ENCODE measurements around the gene RARRES1. TPM values are rescaled to one million over a fixed set of nuclear protein-coding genes. Genes with fewer than 3 reads are reported as not detected.

Gene RARRES1
- total RNA-seq, 1 experiment from 2014 or later: 20.5 TPM

DNA sequence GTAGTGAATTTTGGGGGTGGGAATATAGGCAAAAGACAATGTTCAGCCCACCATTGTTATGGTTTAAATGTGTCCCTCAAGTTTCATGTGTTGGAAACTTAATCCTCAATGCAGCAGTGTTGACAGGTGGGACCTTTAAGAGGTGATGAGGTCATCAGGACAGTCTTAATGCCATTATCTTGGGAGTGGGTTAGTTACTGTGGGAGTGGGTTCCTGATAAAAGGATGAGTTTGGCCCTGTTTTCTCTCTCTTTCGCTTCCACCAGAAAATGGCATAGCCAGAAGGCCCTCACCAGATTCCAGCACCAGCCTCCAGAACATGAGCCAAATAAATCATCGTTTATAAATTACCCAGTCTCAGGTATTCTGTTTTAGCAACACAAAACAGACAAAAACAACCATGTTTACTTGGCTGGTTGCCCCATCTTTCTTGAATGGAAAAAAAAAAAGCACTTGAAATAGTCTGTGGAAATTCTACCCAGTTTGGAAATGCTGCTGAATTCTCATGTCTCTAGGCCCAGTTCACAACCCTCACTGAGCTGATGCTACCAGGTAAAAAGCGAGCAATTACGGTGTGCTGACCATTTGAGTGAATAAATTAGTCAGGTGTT is 38.6 kb upstream of the RARRES1 start:
- no TSS peak for BruUV-seq (replicated peaks)
- Histone ChIP-seq H2AFZ (0 out of 2 replicates have a peak overlapping the region, but pooled peaks have one; percentile 18), H3K4me1 (replicated peaks; ENCODE audit: insufficient read depth) (peaks cover 100% of the 10 kb centered on the region), H3K36me3 (ENCODE audit: low read depth) (peaks cover 19% of the 10 kb centered on the region; the same call in 1 of the 2 replicates), H3K4me3 (no peak overlapping the region), H3K27me3 (ENCODE audit: insufficient read depth, low read depth) (no peaks in the 10 kb centered on the region), H3F3A (ENCODE audit: insufficient read depth, low read depth) (peaks cover 84% of the 10 kb centered on the region), H3K27ac (peak overlapping the region; percentile 98), H4K20me1 (ENCODE audit: insufficient read depth) (no peaks in the 10 kb centered on the region), H3K9me2 (ENCODE audit: insufficient read depth) (no peaks in the 10 kb centered on the region), H3K4me2 (peak overlapping the region; percentile 64), H3K79me2 (ENCODE audit: low read depth) (no peaks in the 10 kb centered on the region), H3K9me3 (ENCODE audit: insufficient read depth, low read depth) (no peaks in the 10 kb centered on the region; the same call in 1 of the 2 replicates)
- DNase-seq: peak in 1 of 2 experiments; percentile 54
- ChIA-PET POLR2A (ENCODE audit: unreplicated experiment) (interaction anchor here (0.6 kb wide), 3 partner anchors 25 to 1505 kb away, joined by 3 to 4 read pairs (median 3); partner anchors contain the start of gene RSRC1), CTCF (interaction anchor here (0.9 to 1.5 kb wide), 3 partner anchors 18 to 43 kb away, joined by 3 to 4 read pairs (median 3); no protein-coding TSS in a partner anchor)
- intact Hi-C loops (cut with micrococcal nuclease; ENCODE audit: unreplicated experiment): no loop called here
- TF ChIP-seq, protein P1, sequence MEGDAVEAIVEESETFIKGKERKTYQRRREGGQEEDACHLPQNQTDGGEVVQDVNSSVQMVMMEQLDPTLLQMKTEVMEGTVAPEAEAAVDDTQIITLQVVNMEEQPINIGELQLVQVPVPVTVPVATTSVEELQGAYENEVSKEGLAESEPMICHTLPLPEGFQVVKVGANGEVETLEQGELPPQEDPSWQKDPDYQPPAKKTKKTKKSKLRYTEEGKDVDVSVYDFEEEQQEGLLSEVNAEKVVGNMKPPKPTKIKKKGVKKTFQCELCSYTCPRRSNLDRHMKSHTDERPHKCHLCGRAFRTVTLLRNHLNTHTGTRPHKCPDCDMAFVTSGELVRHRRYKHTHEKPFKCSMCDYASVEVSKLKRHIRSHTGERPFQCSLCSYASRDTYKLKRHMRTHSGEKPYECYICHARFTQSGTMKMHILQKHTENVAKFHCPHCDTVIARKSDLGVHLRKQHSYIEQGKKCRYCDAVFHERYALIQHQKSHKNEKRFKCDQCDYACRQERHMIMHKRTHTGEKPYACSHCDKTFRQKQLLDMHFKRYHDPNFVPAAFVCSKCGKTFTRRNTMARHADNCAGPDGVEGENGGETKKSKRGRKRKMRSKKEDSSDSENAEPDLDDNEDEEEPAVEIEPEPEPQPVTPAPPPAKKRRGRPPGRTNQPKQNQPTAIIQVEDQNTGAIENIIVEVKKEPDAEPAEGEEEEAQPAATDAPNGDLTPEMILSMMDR (conservative IDR thresholded peaks at IDR 0.05): no peak
- no peak for TF ChIP-seq EZH2 (IDR thresholded peaks at IDR 0.05; ENCODE audit: low read depth)

DNA sequence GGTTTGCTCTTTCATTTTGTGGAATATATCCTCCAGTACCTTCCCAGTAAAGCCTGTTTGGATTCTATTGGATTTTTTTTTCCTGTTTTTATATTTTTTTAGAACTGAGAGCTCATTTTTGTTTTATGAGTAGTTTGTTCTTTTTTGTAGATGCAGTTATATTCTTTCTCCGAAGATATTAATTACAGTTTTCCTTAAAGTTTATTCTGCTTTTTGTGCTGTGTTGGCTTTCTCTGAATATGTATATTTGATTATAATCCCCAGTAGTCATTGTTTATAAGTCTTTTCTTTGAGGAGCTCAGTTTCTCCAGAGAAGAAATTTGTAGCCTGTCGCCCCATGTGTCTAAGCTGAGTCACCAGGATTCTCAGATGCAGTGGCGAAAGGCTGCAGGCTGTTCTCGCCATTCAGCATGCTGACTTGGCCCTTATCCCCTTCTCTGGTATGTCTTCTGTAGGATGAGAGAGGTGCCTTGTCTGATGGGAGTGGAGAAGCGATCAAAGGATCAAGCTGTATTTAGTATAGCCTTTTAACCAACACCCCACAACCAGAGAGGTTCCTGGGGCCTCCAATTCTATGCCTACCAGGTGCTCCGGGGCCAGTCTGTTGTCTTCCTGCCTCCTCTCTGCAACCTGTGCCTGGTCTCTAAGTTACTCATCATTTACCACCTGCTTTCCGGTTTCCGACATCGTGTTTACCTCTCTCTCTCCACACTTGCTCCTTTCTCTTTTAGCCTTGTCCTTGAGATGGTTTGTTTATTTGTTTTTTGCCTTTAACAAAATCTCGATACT is 37.9 kb upstream of the RARRES1 start:
- H3K9me3 ChIP-seq (ENCODE audit: insufficient read depth, low read depth): no peaks in the 10 kb centered on the region; the same call in 1 of the 2 replicates
- H3K9me2 ChIP-seq (ENCODE audit: insufficient read depth): no peaks in the 10 kb centered on the region
- no peaks in the 10 kb centered on the region for H3K79me2 ChIP-seq (ENCODE audit: low read depth)
- no TSS peak for BruUV-seq (replicated peaks)
- H3K4me2 ChIP-seq: peak overlapping the region; percentile 64
- ChIA-PET POLR2A (ENCODE audit: unreplicated experiment) (interaction anchor here (0.6 kb wide), 3 partner anchors 26 to 1505 kb away, joined by 3 to 4 read pairs (median 3); partner anchors contain the start of gene RSRC1), CTCF (interaction anchor here (1.0 to 1.5 kb wide), 2 partner anchors 19 to 43 kb away, joined by 3 to 4 read pairs; no protein-coding TSS in a partner anchor)
- 0 out of 2 replicates have a peak overlapping the region, but pooled peaks have one; percentile 18 for H2AFZ ChIP-seq
- peaks cover 16% of the 10 kb centered on the region; the same call in 1 of the 2 replicates for H3K36me3 ChIP-seq (ENCODE audit: low read depth)
- TF ChIP-seq, protein P1 (conservative IDR thresholded peaks at IDR 0.05): no peak
- no peak for TF ChIP-seq EZH2 (IDR thresholded peaks at IDR 0.05; ENCODE audit: low read depth)
- H3F3A ChIP-seq (ENCODE audit: insufficient read depth, low read depth): peaks cover 85% of the 10 kb centered on the region
- no peaks in the 10 kb centered on the region for H4K20me1 ChIP-seq (ENCODE audit: insufficient read depth)
- H3K4me1 ChIP-seq (replicated peaks; ENCODE audit: insufficient read depth): peaks cover 100% of the 10 kb centered on the region
- no peaks in the 10 kb centered on the region for H3K27me3 ChIP-seq (ENCODE audit: insufficient read depth, low read depth)
- H3K4me3 ChIP-seq: peak overlapping the region; percentile 6; the same call in 1 of the 2 replicates
- H3K27ac ChIP-seq: peak overlapping the region; percentile 98
- intact Hi-C loops (cut with micrococcal nuclease; ENCODE audit: unreplicated experiment): loop anchor here (1.0 kb wide), 1 partner anchor 45 kb away; no protein-coding TSS in a partner anchor
- DNase-seq: peak; percentile 42 to 81

DNA sequence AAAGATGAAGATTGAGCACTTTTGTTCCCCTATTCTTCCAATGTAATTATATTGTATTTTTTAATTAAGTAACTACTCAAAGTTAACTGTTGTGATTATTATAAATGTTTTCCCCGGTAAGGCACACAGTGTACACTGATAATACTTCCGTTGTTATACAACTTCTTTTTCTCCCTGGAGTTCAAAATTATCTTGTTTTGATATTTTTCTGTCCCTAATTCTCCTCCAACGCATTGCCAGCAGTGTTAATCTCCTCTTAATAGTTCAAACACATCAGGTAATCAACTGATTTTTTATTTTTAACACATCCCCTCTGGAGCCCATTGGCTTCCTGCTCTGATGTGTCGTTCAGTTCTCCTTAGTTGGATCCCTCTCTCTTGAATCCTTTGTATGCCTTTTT is 37.3 kb upstream of the RARRES1 start:
- intact Hi-C loops (cut with micrococcal nuclease; ENCODE audit: unreplicated experiment): loop anchor here (1.0 kb wide), 1 partner anchor 44 kb away; no protein-coding TSS in a partner anchor
- peaks cover 100% of the 10 kb centered on the region for H3K4me1 ChIP-seq (replicated peaks; ENCODE audit: insufficient read depth)
- H3K9me3 ChIP-seq (ENCODE audit: insufficient read depth, low read depth): no peaks in the 10 kb centered on the region
- POLR2A ChIA-PET (ENCODE audit: unreplicated experiment): no interaction called here
- H4K20me1 ChIP-seq (ENCODE audit: insufficient read depth): no peaks in the 10 kb centered on the region
- no peaks in the 10 kb centered on the region for H3K9me2 ChIP-seq (ENCODE audit: insufficient read depth)
- peaks cover 15% of the 10 kb centered on the region for H3K36me3 ChIP-seq (ENCODE audit: low read depth)
- H3K4me2 ChIP-seq: peak overlapping the region; percentile 64
- H3K4me3 ChIP-seq: peak overlapping the region; percentile 6; the same call in 1 of the 2 replicates
- H3K27me3 ChIP-seq (ENCODE audit: insufficient read depth, low read depth): no peaks in the 10 kb centered on the region
- TF ChIP-seq, protein P1 (conservative IDR thresholded peaks at IDR 0.05): no peak; the same call in 1 of the 2 replicates
- no peak for TF ChIP-seq EZH2 (IDR thresholded peaks at IDR 0.05; ENCODE audit: low read depth)
- peak overlapping the region; percentile 98 for H3K27ac ChIP-seq
- TSS peak; percentile 49 for BruUV-seq (replicated peaks)
- no peak overlapping the region for H2AFZ ChIP-seq
- no peak for DNase-seq
- CTCF ChIA-PET: interaction anchor here (1.5 kb wide), 1 partner anchor 42 kb away, joined by 4 read pairs; no protein-coding TSS in a partner anchor
- H3K79me2 ChIP-seq (ENCODE audit: low read depth): no peaks in the 10 kb centered on the region
- peaks cover 80% of the 10 kb centered on the region for H3F3A ChIP-seq (ENCODE audit: insufficient read depth, low read depth)
